Peyer's patch (tissue), 4 donors: ENCODE data around the gene TMEM120A. TPM values are rescaled to one million over a fixed set of nuclear protein-coding genes. Genes with fewer than 3 reads are reported as not detected.

Experiments
- DNase-seq, 3 donors: peaks; one replicate each; pipeline ENCODE4 v3.0.0-alpha.2; 2017 to 2019
- H3K27ac ChIP-seq, 4 donors: fragments of 200-600 bp; sonication (generic); one replicate each; pipeline ENCODE4 v1.5.1; 2016 to 2019
- H3K27me3 ChIP-seq, 2 donors: fragments of 200-600 bp; sonication (generic); one replicate each; pipeline ENCODE4 v1.5.1; 2019
- H3K36me3 ChIP-seq, 3 donors: fragments of 200-600 bp; sonication (generic); one replicate each; pipeline ENCODE4 v1.5.1; 2016 to 2019
- H3K4me1 ChIP-seq, 4 donors: fragments of 200-600 bp; sonication (generic); one replicate each; pipeline ENCODE4 v1.5.1; 2016 to 2019
- H3K4me3 ChIP-seq, 4 donors: fragments of 200-600 bp; sonication (generic); 1 replicate in 3 of 4; 2 replicates in 1 of 4; pipeline ENCODE4 v1.5.1; 2016 to 2019; ENCODE audit warnings: mild to moderate bottlenecking in 1 of 4
- H3K9me3 ChIP-seq, 4 donors: fragments of 200-600 bp; sonication (generic); one replicate each; pipeline ENCODE4 v1.5.1; 2016 to 2019; ENCODE audit warnings: mild to moderate bottlenecking in 1 of 4
- CTCF ChIP-seq, 6 experiments: fragments of 450-650 bp in 4 of 6; fragments of 200-600 bp in 2 of 6; sonication (generic) in 1 of 6; IDR thresholded peaks; one replicate each; pipeline ENCODE4 v1.5.1; 2017 to 2019; ENCODE audit warnings: antibody characterized with exemption in 6 of 6, mild to moderate bottlenecking in 3 of 6, moderate library complexity in 1 of 6
- POLR2A ChIP-seq, 2 donors: fragments of 450-650 bp; IDR thresholded peaks; one replicate each; pipeline ENCODE4 v1.5.1; 2017; ENCODE audit warnings: antibody characterized with exemption in 2 of 2, mild to moderate bottlenecking in 2 of 2, moderate library complexity in 2 of 2
- total RNA-seq, 4 donors: library from RNA; depleted of rRNA; stranded (reverse); fragments of >200 nt; gene quantifications; one replicate each; pipeline ENCODE4 v1.1.0, GENCODE V29; 2016

TMEM120A gene
- total RNA-seq, 4 donors from 2014 or later, result 62.7 to 116 (median 101) TPM

GRCh38 chr7:75977743-75978142 is 16.7 kb downstream of the TMEM120A start:
- H3K36me3 ChIP-seq, result peaks cover 0 to 73% (median 2%) of the 10 kb centered on the region in 3 donors
- no peak for DNase-seq
- H3K27me3 ChIP-seq, result no peaks in the 10 kb centered on the region
- H3K4me1 ChIP-seq, result peaks cover 0 to 15% (median 4%) of the 10 kb centered on the region in 4 donors
- no peaks in the 10 kb centered on the region for H3K9me3 ChIP-seq
- no peak overlapping the region for H3K4me3 ChIP-seq
- H3K27ac ChIP-seq, result no peak overlapping the region
- no peak for TF ChIP-seq CTCF (IDR thresholded peaks at IDR 0.05)
- TF ChIP-seq POLR2A (IDR thresholded peaks at IDR 0.05), result no peak

- no peak overlapping the region for H3K4me3 ChIP-seq
- H3K27me3 ChIP-seq, result no peaks in the 10 kb centered on the region
- H3K36me3 ChIP-seq, result peaks cover 0 to 44% (median 0%) of the 10 kb centered on the region in 3 donors
- no peak for DNase-seq
- peaks cover 0 to 31% (median 0%) of the 10 kb centered on the region in 4 donors for H3K4me1 ChIP-seq
- no peaks in the 10 kb centered on the region for H3K9me3 ChIP-seq
- peak overlapping the region in 2 of 4 donors; percentile 6 to 28 for H3K27ac ChIP-seq
- TF ChIP-seq POLR2A (IDR thresholded peaks at IDR 0.05), result no peak
- TF ChIP-seq CTCF (IDR thresholded peaks at IDR 0.05), result peak in 2 of 6 experiments; percentile 15 to 16
Measured at GRCh38 chr7:75971961-75972763, 22.2 kb downstream of the TMEM120A start.

GRCh38 chr7:75971309-75971960 is 23.0 kb downstream of the TMEM120A start:
- no peak for TF ChIP-seq CTCF (IDR thresholded peaks at IDR 0.05)
- H3K4me1 ChIP-seq, result peaks cover 0 to 31% (median 0%) of the 10 kb centered on the region in 4 donors
- no peak overlapping the region for H3K4me3 ChIP-seq
- H3K9me3 ChIP-seq, result no peaks in the 10 kb centered on the region
- no peaks in the 10 kb centered on the region for H3K27me3 ChIP-seq
- peak overlapping the region in 2 of 4 donors; percentile 6 to 28 for H3K27ac ChIP-seq
- no peak for DNase-seq
- H3K36me3 ChIP-seq, result peaks cover 0 to 37% (median 0%) of the 10 kb centered on the region in 3 donors

- Histone ChIP-seq H3K4me1 (peaks cover 0 to 39% (median 0%) of the 10 kb centered on the region in 4 donors), H3K27me3 (no peaks in the 10 kb centered on the region), H3K9me3 (no peaks in the 10 kb centered on the region), H3K27ac (peak overlapping the region in 3 of 4 donors; percentile 50 to 88 (median 60)), H3K4me3 (no peak overlapping the region), H3K36me3 (peaks cover 0 to 39% (median 0%) of the 10 kb centered on the region in 3 donors)
- no peak for DNase-seq
- no peak for TF ChIP-seq CTCF (IDR thresholded peaks at IDR 0.05)
- no peak for TF ChIP-seq POLR2A (IDR thresholded peaks at IDR 0.05)
Measured at GRCh38 chr7:75969704-75970498, 24.5 kb downstream of the TMEM120A start.

- H3K4me1 ChIP-seq, result peaks cover 0 to 39% (median 0%) of the 10 kb centered on the region in 4 donors
- H3K27ac ChIP-seq, result peak overlapping the region in 3 of 4 donors; percentile 50 to 88 (median 60)
- TF ChIP-seq CTCF (IDR thresholded peaks at IDR 0.05) (no peak), POLR2A (IDR thresholded peaks at IDR 0.05) (no peak)
Measured at GRCh38 chr7:75969182-75969581, 25.2 kb downstream of the TMEM120A start.

More at GRCh38 chr7:75969182-75969581, 25.2 kb downstream of the TMEM120A start:
- no peak for DNase-seq
- Histone ChIP-seq H3K36me3 (peaks cover 0 to 37% (median 0%) of the 10 kb centered on the region in 3 donors), H3K4me3 (no peak overlapping the region), H3K9me3 (no peaks in the 10 kb centered on the region), H3K27me3 (no peaks in the 10 kb centered on the region)
